HFF-Myc (cell line): ENCODE data around the gene DCDC2C.

Experiments
- DNase-seq: peaks from one replicate; pipeline ENCODE4 v3.0.0-alpha.2; 2011; ENCODE audit warnings: low read depth; ENCODE audit errors: extremely low read depth
- H3K4me3 ChIP-seq: replicated peaks from 2 replicates; pipeline ENCODE4 v1.5.1; 2011; ENCODE audit warnings: low read depth, mild to moderate bottlenecking, control low read depth, low read length
- CTCF ChIP-seq: IDR thresholded peaks from 2 replicates; pipeline ENCODE4 v1.5.1; 2012; ENCODE audit warnings: mild to moderate bottlenecking, low read depth, low read length, control low read depth; ENCODE audit errors: missing control alignments

DCDC2C gene

GRCh38 chr2:3872451-3872850 lies 169.1 kb downstream of the DCDC2C start:
- no peak for DNase-seq
- TF ChIP-seq CTCF: no peak
- H3K4me3 ChIP-seq: no peak overlapping the region

- DNase-seq: no peak
- H3K4me3 ChIP-seq: no peak overlapping the region
- TF ChIP-seq CTCF: no peak
These were observed 170.5 kb downstream of the DCDC2C start for GRCh38 chr2:3873899-3874298.

GRCh38 chr2:3876221-3876620 lies 172.8 kb downstream of the DCDC2C start:
- no peak overlapping the region for H3K4me3 ChIP-seq

GRCh38 chr2:3876685-3877084 lies 173.3 kb downstream of the DCDC2C start:
- DNase-seq: no peak
- TF ChIP-seq CTCF: no peak

More at GRCh38 chr2:3876221-3876620, 172.8 kb downstream of the DCDC2C start:
- no peak for TF ChIP-seq CTCF
- DNase-seq: no peak

GRCh38 chr2:3885629-3886628 lies 182.6 kb downstream of the DCDC2C start:
- no peak for DNase-seq
- no peak overlapping the region for H3K4me3 ChIP-seq
- TF ChIP-seq CTCF: no peak

More at GRCh38 chr2:3876685-3877084, 173.3 kb downstream of the DCDC2C start:
- no peak overlapping the region for H3K4me3 ChIP-seq

GRCh38 chr2:3895021-3895420 lies 191.6 kb downstream of the DCDC2C start:
- DNase-seq: no peak
- no peak overlapping the region for H3K4me3 ChIP-seq
- TF ChIP-seq CTCF: no peak
